NCI-H345 treated with DMSO at 0.1 percent for 48 hours (cell line): ENCODE data around the gene CLTC.
"Not testable (repeated sequence)": the region's sequence is repeated elsewhere in the genome, so short reads cannot be mapped to it uniquely, and the experiment has no call there.

Experiments used
- DNase-seq: peaks from one replicate; lab custom pipeline; 2025; ENCODE audit not compliant: unreplicated experiment; lab: John Stamatoyannopoulos, UW

The CLTC gene

DNA sequence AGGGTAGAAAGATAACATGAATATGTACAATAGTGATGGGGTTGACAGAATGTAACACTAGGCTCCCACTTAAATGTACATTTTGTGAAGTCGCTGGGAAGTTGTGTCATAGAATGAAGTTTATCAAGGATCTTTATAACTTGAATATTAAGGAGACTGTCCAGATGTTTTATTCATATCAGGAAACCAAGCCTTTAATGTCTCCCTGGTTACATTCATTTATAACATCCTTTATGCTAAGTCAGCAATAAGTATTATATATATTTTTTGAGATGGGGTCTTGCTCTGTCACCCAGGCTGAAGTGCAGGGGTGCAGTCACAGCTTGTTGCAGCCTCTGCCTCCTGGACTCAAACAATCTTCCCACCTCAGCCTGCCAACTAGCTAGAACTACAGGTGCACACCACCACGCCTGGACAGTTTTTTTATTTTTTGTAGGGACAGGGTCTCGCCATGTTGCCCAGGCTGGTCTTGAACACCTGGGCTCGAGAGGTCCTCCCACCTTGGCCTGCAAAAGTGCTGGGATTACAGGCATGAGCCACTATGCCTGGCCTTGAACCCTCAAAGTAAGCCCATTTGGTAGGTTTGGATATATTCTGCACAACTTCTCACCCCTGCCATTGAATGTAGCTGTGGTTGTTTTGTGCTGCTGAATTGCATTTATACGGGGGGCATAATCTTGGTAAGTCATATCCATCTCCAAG is 14.1 kb downstream of the CLTC start:
- no peak for DNase-seq

DNA sequence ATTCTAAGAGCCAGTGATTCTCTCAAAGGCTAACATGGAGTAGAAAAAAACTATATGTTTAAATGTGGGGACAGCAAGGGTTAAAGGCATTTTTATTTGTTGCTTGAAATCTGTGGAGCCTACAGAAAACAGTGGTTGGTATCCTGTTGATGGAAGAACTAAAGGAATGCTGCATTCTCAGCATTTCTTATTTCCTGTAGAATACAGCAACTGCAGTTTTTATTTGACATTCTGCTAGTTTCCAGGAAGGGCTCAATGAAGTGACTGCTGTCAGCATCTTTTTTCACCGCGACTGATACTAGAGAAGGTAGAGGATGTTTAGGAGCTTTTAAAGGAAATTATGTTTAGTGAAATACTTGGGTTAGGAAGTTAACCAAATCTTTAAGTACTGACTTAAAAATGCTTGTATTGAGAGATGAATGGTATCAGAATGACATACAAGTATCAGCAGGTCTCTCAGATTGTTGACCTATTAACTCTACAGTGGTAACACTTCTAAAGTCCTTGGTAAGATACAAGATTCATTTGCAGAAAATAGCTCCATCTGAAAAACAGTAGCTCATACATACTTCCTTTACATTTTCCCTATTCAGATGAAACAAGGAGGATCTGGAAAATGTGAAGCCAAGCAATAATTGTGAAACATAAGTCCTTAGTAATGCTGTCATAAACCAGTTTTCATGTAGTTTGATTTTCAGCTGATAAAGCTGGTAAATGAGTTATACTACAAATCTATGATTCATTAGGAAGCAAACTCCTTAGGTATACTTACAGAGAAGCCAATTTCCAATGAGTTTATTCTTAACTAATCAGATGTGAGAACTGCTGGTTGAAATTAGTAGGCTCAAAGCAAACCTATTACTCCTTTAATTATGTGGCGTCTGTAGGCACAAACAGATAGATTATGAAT is 15.2 kb downstream of the CLTC start:
- DNase-seq, result no peak

DNA sequence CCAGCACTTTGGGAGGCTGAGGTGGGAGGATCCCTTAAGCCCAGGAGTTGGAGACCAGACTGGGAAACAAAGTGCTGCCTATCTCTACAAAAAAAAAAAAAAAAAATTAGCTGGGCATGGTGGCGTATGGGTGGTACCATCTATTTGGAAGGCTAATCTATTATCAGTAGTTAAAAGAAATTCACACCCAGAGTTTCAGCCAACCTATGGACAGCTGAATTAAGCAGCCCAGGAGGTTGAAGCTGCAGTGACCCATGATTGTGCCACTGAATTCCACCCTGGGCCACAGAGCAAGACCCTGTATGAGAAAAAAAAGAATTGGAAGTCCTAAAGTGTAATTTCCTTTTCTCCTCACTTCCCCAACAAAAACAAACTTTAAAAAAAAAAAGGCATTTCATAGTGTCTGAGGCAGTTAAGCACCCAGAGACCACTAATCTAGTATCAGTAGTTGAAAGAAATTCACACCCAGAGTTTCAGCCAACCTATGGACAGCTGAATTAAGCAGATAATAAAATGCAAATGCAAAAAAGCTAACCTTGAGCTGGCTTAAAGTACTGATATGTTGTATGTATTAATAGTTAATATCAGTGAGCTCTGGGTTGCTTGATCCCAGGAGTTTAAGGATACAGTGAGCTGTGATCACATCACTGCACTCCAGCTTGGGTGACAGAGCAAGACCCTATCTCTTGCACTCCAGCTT is 18.1 kb downstream of the CLTC start:
- DNase-seq, result no peak

DNA sequence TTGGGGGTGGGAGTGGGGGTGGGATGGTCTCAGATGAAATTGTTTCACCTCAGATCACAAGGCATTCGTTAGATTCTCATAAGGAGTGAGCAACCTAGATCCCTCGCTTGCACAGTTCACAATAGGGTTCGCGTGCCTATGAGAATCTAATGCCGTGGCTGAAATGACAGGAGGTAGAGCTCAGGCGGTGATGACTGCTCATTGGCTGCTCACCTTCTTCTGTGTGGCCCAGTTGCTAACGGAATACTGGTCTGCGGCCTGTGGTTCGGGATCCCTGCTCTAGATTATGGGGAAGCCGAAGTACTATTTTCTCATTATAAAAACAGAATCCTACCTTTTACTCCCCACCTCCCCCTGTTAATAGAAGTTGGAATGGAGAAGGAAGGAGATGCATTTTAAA is 18.9 kb downstream of the CLTC start:
- DNase-seq, result no peak

DNA sequence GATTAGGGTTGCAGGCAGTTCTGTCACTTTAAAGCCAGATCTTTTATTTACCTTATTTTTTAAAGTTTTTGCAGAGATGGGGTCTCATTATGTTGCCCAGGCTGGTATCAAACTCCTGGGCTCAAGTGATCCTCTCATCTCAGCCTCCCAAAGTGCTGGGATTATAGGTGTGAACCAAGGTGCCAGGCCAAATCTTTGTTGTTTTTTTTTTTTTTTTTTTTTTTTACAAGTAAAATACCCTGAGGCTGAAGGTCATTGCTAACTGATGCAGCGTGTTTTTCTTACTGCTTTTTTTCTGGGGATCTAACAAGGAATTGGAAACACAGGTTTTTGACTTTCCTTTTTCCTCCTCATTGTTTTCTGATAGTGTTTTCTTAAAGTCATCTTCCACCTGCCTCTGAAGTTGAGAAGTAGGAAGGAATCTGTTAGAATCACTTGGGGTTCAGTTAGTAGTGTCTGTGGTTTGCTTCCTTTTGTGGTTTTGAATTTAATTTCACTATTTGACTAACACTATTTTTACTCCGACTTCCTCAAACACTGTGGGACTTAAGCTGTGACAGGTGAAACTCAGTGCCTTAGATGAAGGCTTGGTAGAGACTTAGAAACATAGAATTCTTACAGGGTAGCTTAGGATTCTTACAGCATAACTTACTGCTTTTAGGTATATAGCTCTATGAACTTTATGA is 22.2 kb downstream of the CLTC start:
- no peak for DNase-seq

DNA sequence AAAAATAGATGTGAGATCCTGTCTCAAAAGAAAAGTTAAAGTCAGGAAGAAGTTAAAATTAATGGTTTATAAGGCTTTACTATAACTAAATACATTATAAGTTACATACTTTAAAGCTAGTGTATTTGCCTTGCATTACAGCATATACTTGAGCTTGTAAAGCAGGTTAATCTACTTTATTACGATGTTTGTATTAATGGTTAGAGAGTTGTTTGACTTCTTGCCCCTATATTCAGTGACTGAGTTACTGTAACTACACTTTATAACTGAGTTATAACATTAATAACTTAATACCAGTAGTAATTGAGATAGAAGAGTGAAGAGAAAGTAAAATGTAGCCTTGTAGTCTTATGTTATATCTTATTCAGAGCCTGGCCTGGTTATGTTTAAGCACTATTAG is 22.9 kb downstream of the CLTC start:
- no peak for DNase-seq

DNA sequence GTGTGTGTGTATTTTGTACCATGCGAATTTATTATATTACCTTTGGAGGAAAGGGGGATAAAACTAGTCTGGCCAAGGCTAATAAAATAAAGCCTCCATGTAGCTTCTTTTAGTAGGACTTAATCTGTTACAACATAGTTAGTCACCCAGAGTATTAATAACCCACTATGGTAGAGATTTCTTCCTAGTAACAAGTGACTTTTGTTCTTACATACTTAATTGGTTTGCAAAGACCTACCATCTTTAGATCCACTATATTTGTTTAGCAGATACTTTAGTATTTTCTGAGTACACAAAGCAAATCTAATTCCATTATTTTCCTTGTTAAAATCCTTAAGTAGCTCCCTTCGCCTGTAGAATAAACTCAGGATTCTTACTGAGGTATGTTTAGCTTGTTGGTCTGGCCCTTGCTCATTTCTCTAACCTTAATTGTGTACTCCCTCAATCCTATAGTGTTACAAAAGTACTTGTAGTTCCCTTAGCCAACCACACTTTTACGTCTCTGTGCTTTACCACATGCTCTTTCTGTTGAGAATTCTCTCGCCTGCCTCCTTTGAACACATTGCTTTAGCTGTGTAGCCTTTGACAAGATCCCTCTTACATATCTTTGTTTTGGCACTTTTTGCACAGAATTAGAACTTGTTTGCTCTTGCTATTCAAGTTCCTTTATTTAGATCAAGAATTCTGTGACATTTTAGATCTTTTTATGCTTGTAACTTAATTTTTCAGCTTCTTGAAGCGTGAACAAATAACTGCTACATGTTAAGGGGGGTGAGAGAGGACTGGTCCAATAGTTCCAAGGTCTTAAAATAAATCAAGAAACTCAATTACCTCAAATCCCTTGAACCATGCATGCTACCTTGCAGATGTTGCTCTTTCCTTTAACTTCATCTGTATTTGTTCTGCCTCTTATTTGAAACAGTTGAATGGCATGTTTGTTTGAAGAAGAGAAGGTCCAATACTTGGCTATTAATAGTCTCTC is 23.8 kb downstream of the CLTC start:
- DNase-seq, result no peak

DNA sequence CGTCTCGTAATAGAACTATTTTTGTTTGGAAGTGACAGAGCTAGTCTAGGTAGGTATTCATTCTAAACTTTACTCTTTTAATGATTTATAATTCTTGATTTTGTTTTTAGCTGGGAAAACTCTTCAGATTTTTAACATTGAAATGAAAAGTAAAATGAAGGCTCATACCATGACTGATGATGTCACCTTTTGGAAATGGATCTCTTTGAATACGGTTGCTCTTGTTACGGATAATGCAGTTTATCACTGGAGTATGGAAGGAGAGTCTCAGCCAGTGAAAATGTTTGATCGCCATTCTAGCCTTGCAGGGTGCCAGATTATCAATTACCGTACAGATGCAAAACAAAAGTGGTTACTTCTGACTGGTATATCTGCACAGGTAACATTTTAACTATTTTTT is 27.6 kb downstream of the CLTC start:
- DNase-seq, result no peak

DNA sequence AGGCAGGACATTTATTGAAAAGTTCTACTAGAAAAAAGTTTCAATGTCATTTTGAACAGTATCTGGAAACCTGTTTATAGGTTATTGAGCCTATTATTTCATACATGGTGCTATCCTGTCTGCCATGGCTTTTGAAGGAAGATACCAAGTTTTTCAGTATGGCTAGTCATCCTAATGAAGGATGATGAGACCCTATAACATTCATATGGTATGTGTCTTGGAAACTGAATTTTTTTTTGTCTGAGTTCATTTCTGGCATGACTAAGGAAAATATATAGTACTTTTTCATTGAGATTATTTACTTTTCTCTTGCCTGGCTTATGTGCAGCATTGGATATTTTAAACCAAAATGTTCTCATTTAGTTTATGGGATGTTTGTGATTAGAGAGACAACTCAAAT is 30.2 kb downstream of the CLTC start:
- no peak for DNase-seq

DNA sequence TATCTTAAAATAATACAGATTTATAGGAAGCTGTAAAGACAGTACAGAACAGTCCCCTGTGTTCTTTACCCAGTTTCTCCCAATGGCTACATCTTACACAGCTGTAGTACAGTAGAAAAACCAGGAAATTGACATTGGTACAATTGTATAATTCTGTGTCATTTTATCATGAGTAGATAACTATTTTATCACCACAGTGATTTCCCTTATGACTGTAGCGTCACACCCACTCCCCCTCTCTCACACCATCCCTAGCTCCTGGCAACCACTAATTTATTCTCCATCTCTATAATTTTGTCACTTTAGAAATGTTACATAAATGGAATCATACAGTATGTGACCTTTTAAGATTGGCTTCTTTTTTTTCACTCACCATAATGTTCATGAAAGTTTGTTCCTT is 30.9 kb downstream of the CLTC start:
- DNase-seq, result no peak

DNA sequence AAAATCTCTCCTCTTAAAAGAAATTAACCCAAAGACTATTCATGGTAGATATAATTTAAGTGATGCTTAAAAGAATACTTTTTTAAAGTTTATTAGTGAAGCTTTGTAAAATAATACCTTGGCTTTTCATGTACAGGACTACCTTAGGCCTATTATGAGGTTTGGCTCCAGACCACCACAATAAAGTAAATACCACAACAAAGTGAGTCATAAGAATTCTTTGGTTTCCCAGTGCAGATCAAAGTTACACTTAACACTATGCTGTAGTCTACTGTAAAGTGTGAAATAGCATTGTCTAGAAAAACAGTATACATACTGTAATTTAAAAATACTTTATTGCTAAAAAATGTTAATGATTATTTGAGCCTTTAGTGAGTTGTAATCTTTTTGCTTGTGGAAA is 31.7 kb downstream of the CLTC start:
- DNase-seq, result no peak

DNA sequence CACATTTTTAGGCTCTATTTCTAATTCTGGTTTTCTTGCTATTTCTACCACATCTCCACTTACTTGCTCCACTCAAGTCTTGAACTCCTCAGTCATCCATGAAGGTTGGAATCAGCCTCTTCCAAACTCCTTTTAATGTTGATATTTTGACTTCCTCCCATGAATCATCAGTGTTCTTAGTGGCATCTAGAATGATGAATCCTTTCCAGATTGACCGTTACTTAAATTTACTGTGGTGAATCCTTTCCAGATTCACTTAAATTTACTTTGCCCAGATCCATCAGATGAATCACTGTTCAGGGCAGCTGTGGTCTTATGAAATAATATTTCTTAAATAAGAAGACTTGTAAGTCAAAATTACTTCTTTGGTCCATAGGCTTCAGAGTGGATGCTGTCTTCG is 32.4 kb downstream of the CLTC start:
- no peak for DNase-seq

DNA sequence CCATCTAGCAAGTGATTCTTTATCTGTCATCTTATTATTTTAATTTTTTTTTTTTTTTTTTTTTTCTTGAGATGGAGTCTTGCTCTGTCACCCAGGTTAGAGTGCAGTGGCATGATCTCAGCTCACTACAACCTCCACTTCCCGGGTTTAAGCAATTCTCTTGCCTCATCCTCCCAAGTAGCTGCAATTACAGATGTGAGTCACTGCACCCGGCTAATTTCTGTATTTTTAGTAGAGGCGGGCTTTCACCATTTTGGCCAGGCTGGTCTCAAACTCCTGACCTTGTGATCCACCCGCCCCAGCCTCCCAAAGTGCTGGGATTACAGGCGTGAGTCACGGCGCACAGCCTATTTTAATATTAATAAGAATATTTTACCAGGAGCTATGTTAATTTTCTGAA is 36.9 kb downstream of the CLTC start:
- not testable (repeated sequence) for DNase-seq

DNA sequence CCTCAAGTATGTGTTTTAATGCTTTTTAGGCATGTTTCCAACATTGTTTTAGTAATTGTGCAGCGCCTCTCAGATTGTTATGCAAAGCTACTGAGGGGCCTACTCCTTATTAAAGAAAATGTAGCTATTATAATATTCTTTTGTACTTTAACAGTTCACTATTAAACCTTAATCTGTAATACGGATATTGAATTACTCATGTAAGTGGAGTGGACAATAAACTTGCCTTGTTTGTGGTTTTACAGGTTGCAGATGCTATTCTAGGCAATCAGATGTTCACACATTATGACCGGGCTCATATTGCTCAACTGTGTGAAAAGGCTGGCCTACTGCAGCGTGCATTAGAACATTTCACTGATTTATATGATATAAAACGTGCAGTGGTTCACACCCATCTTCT is 46.5 kb downstream of the CLTC start:
- no peak for DNase-seq

DNA sequence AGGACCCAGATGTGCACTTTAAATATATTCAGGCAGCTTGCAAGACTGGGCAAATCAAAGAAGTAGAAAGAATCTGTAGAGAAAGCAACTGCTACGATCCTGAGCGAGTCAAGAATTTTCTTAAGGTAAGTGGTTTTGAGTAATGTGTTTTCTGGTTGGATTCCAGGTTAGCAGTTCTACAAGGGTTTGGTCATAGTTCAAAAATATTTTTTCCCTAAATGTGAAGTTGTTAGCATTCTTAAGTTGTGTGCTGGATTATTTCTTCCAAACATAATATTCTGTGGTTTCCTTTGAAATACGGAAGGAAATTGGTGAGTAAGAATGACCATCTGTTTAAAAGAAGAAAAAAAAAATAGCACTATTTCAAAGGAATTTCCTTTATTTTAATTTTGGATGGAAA is 49.1 kb downstream of the CLTC start:
- DNase-seq, result no peak

DNA sequence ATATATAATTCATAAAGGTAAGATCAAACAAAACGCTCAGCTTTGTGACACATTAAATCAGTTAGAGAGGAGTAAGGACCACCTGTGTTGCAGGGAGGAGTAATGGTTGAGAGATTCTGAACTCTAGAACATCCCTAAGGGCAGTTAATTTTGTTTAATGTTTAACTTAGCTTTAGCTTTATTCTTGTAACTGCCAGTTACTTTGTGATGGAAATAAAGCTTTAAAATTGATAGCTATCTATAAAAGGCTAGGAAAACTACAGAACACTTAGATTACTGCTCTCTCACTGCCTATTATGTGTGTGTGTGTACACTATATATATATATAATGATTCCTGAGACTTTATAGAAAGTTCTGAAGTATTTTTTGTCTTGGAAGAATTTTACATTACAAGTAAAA is 49.7 kb downstream of the CLTC start:
- no peak for DNase-seq

DNA sequence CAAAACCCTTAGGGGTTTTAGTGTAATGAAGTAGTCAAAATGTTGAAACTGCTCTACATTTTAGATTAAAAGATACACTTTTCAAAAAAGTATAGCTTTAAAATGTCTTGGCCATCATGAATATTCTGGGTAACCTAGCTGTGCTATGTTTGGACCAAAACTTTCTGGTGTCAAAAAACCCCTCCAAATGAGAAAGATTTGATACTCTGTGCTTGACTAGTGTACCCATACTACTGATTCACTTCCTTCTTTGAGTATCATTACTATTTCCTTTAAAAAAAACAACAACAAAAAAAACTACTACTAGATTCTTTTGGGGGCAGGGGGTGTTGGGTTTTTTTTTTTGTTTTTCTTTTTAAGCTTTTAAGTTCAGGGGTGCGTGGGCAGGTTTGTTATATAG is 50.2 kb downstream of the CLTC start:
- DNase-seq, result no peak

DNA sequence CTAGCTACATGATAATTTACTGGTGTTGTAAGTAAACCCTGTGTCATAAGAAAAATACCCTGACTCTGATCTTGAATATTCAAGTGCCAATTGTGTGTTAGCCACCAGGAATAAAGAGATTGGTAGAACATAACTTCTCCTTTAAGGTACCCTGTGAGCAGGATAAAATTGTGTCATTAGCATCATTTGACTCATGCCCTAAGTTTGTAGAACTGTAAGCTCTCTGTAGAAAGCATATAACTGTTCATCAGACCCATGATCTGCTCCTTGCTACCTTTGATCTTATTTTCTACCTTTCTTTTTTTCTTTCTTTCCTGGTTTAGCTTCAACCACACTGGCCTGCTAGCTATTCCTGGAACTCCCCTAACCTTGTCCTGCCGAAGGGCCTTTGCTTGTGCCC is 51.7 kb downstream of the CLTC start:
- DNase-seq, result no peak

DNA sequence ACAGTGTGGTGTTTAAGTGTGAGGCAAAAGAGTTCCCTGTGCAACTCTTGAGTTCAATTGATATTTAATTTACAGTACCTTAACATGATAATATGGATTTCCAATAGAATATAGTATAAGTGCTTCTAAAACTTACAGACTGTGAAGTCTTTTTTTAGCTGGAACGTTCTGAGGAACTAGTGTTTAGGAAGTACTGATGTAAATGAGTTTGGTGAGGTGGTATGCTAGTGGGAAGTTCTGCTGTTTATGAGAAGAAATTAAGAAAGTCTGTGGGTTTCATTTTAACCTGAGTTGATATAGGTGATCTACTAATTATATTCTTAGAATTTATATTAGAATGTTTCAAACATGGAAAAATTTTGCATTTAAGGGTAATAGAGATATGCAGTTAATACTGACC is 55.5 kb downstream of the CLTC start:
- no peak for DNase-seq

DNA sequence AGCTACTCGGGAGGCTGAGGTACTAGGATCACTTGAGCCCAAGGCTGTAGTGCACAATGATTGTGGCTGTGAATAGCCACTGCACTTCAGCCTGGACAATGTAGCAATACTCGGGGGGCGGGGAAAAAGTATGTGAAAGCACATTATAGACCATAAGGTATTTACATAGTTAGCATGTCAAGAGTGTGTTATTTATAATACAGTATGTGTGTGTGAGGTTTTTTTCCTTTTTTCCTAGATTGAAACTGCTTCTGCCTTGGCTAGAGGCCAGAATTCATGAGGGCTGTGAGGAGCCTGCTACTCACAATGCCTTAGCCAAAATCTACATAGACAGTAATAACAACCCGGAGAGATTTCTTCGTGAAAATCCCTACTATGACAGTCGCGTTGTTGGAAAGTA is 57.0 kb downstream of the CLTC start:
- DNase-seq, result no peak
